GM19043 (cell line): ENCODE data around the gene BRIP1.
"Not testable (repeated sequence)": the region's sequence is repeated elsewhere in the genome, so short reads cannot be mapped to it uniquely, and the experiment has no call there.

Experiments
- ATAC-seq: cut with Tn5 transposase; IDR thresholded peaks from one replicate; pipeline ENCODE4 v1.9.1; 2021; ENCODE audit warnings: low read depth; ENCODE audit not compliant: unreplicated experiment

BRIP1 gene

GRCh38 chr17:61806081-61806828 is 57.1 kb downstream of the BRIP1 start:
- ATAC-seq, result no peak

GRCh38 chr17:61805399-61805798 is 57.9 kb downstream of the BRIP1 start:
- no peak for ATAC-seq

- no peak for ATAC-seq
These were observed 59.5 kb downstream of the BRIP1 start for GRCh38 chr17:61803796-61804195.

- ATAC-seq, result no peak
These were observed 60.1 kb downstream of the BRIP1 start for GRCh38 chr17:61803216-61803615.

- ATAC-seq, result no peak
These were observed 63.4 kb downstream of the BRIP1 start for GRCh38 chr17:61799812-61800484.

GRCh38 chr17:61797283-61797682 is 66.0 kb downstream of the BRIP1 start:
- no peak for ATAC-seq

- ATAC-seq, result no peak
These were observed 67.8 kb downstream of the BRIP1 start for GRCh38 chr17:61795546-61795945.

GRCh38 chr17:61794792-61795191 is 68.5 kb downstream of the BRIP1 start:
- ATAC-seq, result no peak

GRCh38 chr17:61794242-61794641 is 69.1 kb downstream of the BRIP1 start:
- no peak for ATAC-seq

GRCh38 chr17:61793565-61793964 is 69.8 kb downstream of the BRIP1 start:
- ATAC-seq, result no peak

- no peak for ATAC-seq
These were observed 73.5 kb downstream of the BRIP1 start for GRCh38 chr17:61789872-61790271.

GRCh38 chr17:61786088-61786487 is 77.2 kb downstream of the BRIP1 start:
- no peak for ATAC-seq

- no peak for ATAC-seq
These were observed 78.8 kb downstream of the BRIP1 start for GRCh38 chr17:61784510-61784909.

GRCh38 chr17:61783556-61784304 is 79.6 kb downstream of the BRIP1 start:
- ATAC-seq, result no peak

GRCh38 chr17:61783120-61783519 is 80.2 kb downstream of the BRIP1 start:
- no peak for ATAC-seq

- ATAC-seq, result no peak
These were observed 80.6 kb downstream of the BRIP1 start for GRCh38 chr17:61782683-61783082.

GRCh38 chr17:61775364-61775763 is 88.0 kb downstream of the BRIP1 start:
- ATAC-seq, result no peak

GRCh38 chr17:61774724-61775123 is 88.6 kb downstream of the BRIP1 start:
- ATAC-seq, result no peak

GRCh38 chr17:61774087-61774486 is 89.2 kb downstream of the BRIP1 start:
- ATAC-seq, result not testable (repeated sequence)

- no peak for ATAC-seq
These were observed 92.4 kb downstream of the BRIP1 start for GRCh38 chr17:61770752-61771533.

- no peak for ATAC-seq
These were observed 93.3 kb downstream of the BRIP1 start for GRCh38 chr17:61770043-61770442.
